Mesenchymal stem cell (in vitro differentiated cells and primary cell): ENCODE data around the gene SNAPIN.
A peak's percentile ranks its signal among the peaks of the same experiment; 100 is the strongest.

Experiments used
- DNase-seq: peaks from one replicate; pipeline ENCODE4 v3.0.0-alpha.2; 2013
- H2AFZ ChIP-seq: one replicate; pipeline ENCODE4 v1.6.1; 2013; ENCODE audit warnings: low read depth, mild to moderate bottlenecking, control low read depth, inconsistent platforms, low read length, moderate library complexity
- H2AK5ac ChIP-seq: 2 replicates; pipeline ENCODE4 v1.6.1; 2013; ENCODE audit warnings: low read length, moderate library complexity, mild to moderate bottlenecking, inconsistent platforms; ENCODE audit not compliant: severe bottlenecking
- H2BK120ac ChIP-seq: one replicate; pipeline ENCODE4 v1.6.1; 2013; ENCODE audit warnings: low read depth, mild to moderate bottlenecking, inconsistent platforms, low read length, moderate library complexity
- H2BK12ac ChIP-seq, 2 experiments: one replicate each; pipeline ENCODE4 v1.6.1; 2013; ENCODE audit warnings: inconsistent platforms in 2 of 2, low read length in 2 of 2, mild to moderate bottlenecking in 2 of 2, moderate library complexity in 2 of 2, control low read depth in 1 of 2
- H2BK15ac ChIP-seq: one replicate; pipeline ENCODE4 v1.6.1; 2013; ENCODE audit warnings: mild to moderate bottlenecking, low read depth, inconsistent platforms; ENCODE audit not compliant: poor library complexity, severe bottlenecking
- H2BK5ac ChIP-seq: 2 replicates; pipeline ENCODE4 v1.6.1; 2013; ENCODE audit warnings: low read depth, mild to moderate bottlenecking, low read length, control low read depth, inconsistent platforms; ENCODE audit not compliant: poor library complexity, severe bottlenecking
- H3K14ac ChIP-seq, 2 experiments: one replicate each; pipeline ENCODE4 v1.6.1; 2013; ENCODE audit warnings: inconsistent platforms in 2 of 2, low read length in 2 of 2, control low read depth in 1 of 2, mild to moderate bottlenecking in 1 of 2, moderate library complexity in 1 of 2
- H3K18ac ChIP-seq, 2 experiments: one replicate each; pipeline ENCODE4 v1.6.1; 2013; ENCODE audit warnings: inconsistent platforms in 2 of 2, low read length in 2 of 2, control low read depth in 1 of 2, low read depth in 1 of 2, mild to moderate bottlenecking in 1 of 2
- H3K23ac ChIP-seq, 2 experiments: one replicate each; pipeline ENCODE4 v1.6.1; 2013; ENCODE audit warnings: inconsistent platforms in 2 of 2, low read length in 2 of 2, mild to moderate bottlenecking in 2 of 2, moderate library complexity in 2 of 2, control low read depth in 1 of 2
- H3K27ac ChIP-seq: 2 replicates; pipeline ENCODE4 v1.5.1; 2013; ENCODE audit warnings: mild to moderate bottlenecking, moderate library complexity, low read length, control low read depth, inconsistent platforms; ENCODE audit not compliant: poor library complexity, severe bottlenecking
- H3K27me3 ChIP-seq, 2 experiments: 2 replicates each; pipeline versions ENCODE4 v1.6.1 to v1.7.0; 2013; ENCODE audit warnings: low read length in 2 of 2, mild to moderate bottlenecking in 2 of 2, moderate library complexity in 2 of 2, control low read depth in 1 of 2, inconsistent platforms in 1 of 2; ENCODE audit not compliant: control insufficient read depth in 1 of 2, insufficient read depth in 1 of 2
- H3K36me3 ChIP-seq, 2 experiments: 2 replicates each; pipeline versions ENCODE4 v1.6.1 to v1.7.0; 2013; ENCODE audit warnings: low read length in 2 of 2, control low read depth in 1 of 2, inconsistent platforms in 1 of 2, low read depth in 1 of 2, mild to moderate bottlenecking in 1 of 2; ENCODE audit not compliant: insufficient read depth in 2 of 2, control insufficient read depth in 1 of 2
- H3K4ac ChIP-seq, 2 experiments: one replicate each; pipeline ENCODE4 v1.6.1; 2013; ENCODE audit warnings: inconsistent platforms in 2 of 2, low read length in 2 of 2, mild to moderate bottlenecking in 2 of 2, moderate library complexity in 2 of 2, control low read depth in 1 of 2, low read depth in 1 of 2
- H3K4me1 ChIP-seq: 2 replicates; pipeline ENCODE4 v1.6.1; 2013; ENCODE audit warnings: low read depth, low read length, control low read depth; ENCODE audit not compliant: control insufficient read depth, insufficient read depth
- H3K4me2 ChIP-seq: 2 replicates; pipeline ENCODE4 v1.6.1; 2013; ENCODE audit warnings: low read length, mild to moderate bottlenecking, inconsistent platforms; ENCODE audit not compliant: poor library complexity, severe bottlenecking
- H3K4me3 ChIP-seq, 2 experiments: 2 replicates each; pipeline versions ENCODE4 v1.5.1 to v1.7.0; 2013; ENCODE audit warnings: low read length in 2 of 2, mild to moderate bottlenecking in 2 of 2, control low read depth in 1 of 2, low read depth in 1 of 2; ENCODE audit not compliant: insufficient read depth in 1 of 2
- H3K79me1 ChIP-seq: replicated peaks from 2 replicates; pipeline ENCODE4 v1.6.1; 2013; ENCODE audit warnings: mild to moderate bottlenecking, control low read depth, low read length, inconsistent platforms; ENCODE audit not compliant: poor library complexity, severe bottlenecking
- H3K9ac ChIP-seq: 2 replicates; pipeline ENCODE4 v1.7.0; 2013; ENCODE audit warnings: mild to moderate bottlenecking, low read length, moderate library complexity
- H3K9me3 ChIP-seq: 2 replicates; pipeline ENCODE4 v1.7.0; 2013; ENCODE audit warnings: mild to moderate bottlenecking, low read length; ENCODE audit not compliant: control insufficient read depth
- H4K8ac ChIP-seq: one replicate; pipeline ENCODE4 v1.6.1; 2013; ENCODE audit warnings: inconsistent platforms, mild to moderate bottlenecking, low read length, moderate library complexity
- H4K91ac ChIP-seq: one replicate; pipeline ENCODE4 v1.6.1; 2013; ENCODE audit warnings: mild to moderate bottlenecking, low read length, inconsistent platforms
- WGBS: methylation state at CpG from one replicate; pipeline ENCODE4 v1.1.7; 2013; ENCODE audit warnings: mixed read lengths; 5-methylcytosine and 5-hydroxymethylcytosine counted together

The SNAPIN gene

DNA sequence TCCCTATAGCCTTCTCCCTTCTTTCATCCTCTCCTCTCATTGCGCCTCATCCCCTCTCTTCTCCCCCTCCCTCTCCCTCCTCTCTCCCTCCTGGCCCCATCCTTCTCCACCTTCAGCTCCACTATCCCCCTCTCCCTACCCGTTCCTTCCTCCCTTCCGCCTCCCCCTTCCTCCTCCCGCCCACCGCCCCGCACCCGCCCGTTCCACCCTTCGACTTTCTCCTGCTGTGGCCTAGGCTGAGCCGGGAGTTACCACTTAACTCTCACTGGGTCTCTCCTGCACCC is 21.6 kb downstream of the SNAPIN start:
- Histone ChIP-seq H3K23ac (no peak overlapping the region), H2AFZ (no peak overlapping the region), H2BK120ac (no peak overlapping the region), H3K14ac (no peak overlapping the region), H3K4ac (no peak overlapping the region), H3K4me2 (no peak overlapping the region), H3K4me3 (peak overlapping the region in 1 of 2 experiments; percentile 80), H4K91ac (no peak overlapping the region), H4K8ac (no peak overlapping the region), H2BK12ac (no peak overlapping the region), H3K27ac (no peak overlapping the region), H3K79me1 (no peaks in the 10 kb centered on the region), H2AK5ac (no peak overlapping the region), H2BK15ac (no peak overlapping the region), H3K18ac (no peak overlapping the region), H3K4me1 (peaks cover 20% of the 10 kb centered on the region), H2BK5ac (no peak overlapping the region), H3K9ac (peak overlapping the region; percentile 76), H3K9me3 (no peaks in the 10 kb centered on the region), H3K36me3 (peaks cover 6 to 16% of the 10 kb centered on the region in 2 experiments), H3K27me3 (peaks cover 7 to 43% of the 10 kb centered on the region in 2 experiments)
- DNase-seq = no peak
- WGBS = 10% methylated on average over 10 of the region's 10 CpGs

DNA sequence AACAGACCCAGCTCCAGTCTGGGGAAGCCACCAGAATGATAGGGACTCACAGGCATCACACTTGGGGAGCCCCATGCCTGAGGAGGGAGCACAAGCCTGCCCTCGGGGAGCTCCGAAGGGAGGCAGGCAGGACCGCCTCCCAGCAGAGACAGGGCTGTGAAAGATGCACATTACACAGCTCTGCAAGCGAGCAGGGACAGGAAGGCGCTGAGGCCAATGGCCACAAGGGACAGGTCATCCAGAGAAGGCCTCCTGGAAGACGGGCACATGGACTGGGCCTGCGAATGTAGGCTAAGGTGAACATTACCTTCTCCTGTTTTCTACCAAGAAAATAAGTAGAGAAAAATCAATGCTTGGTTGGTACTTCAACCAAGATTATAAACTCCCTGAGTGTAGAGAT is 24.2 kb downstream of the SNAPIN start:
- no peak overlapping the region for H3K18ac ChIP-seq
- H3K23ac ChIP-seq = no peak overlapping the region
- H3K14ac ChIP-seq = no peak overlapping the region
- H4K8ac ChIP-seq = no peak overlapping the region
- peaks cover 6 to 35% of the 10 kb centered on the region in 2 experiments for H3K36me3 ChIP-seq
- H3K4ac ChIP-seq = no peak overlapping the region
- no peak overlapping the region for H2BK120ac ChIP-seq
- WGBS = 79% methylated on average over 5 of the region's 7 CpGs
- no peak overlapping the region for H2BK12ac ChIP-seq
- H3K4me1 ChIP-seq = peaks cover 20% of the 10 kb centered on the region
- no peaks in the 10 kb centered on the region for H3K9me3 ChIP-seq
- H4K91ac ChIP-seq = no peak overlapping the region
- H2BK15ac ChIP-seq = no peak overlapping the region
- H3K27me3 ChIP-seq = peaks cover 7 to 55% of the 10 kb centered on the region in 2 experiments
- DNase-seq = no peak
- H2AFZ ChIP-seq = no peak overlapping the region
- H3K4me2 ChIP-seq = no peak overlapping the region
- no peak overlapping the region for H3K4me3 ChIP-seq
- no peak overlapping the region for H3K9ac ChIP-seq
- H2BK5ac ChIP-seq = no peak overlapping the region
- no peak overlapping the region for H2AK5ac ChIP-seq
- H3K79me1 ChIP-seq = no peaks in the 10 kb centered on the region
- H3K27ac ChIP-seq = no peak overlapping the region

DNA sequence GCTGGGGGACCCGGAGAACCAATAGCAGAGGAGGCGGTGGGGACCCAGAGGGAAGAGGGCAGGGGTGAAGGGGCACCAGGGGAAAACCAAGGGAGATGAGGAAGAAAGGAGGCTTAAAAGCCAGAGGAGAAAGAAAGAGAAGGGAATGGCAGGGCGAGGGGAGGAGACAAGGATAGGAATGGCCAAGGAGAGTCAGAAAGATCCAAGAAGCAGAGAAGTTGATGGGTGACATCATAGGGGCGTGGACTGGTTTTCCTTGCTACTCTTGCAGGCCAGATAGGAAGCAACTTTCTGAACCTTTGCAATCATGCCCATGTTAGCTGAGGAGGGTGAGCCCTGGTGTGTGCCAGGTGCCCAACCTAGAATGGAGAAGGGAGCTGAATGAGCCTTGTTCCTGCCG is 25.4 kb downstream of the SNAPIN start:
- H2BK15ac ChIP-seq = no peak overlapping the region
- no peak overlapping the region for H2BK12ac ChIP-seq
- 83% methylated on average over 5 of the region's 5 CpGs for WGBS
- no peak overlapping the region for H2AFZ ChIP-seq
- H3K4me2 ChIP-seq = no peak overlapping the region
- H3K18ac ChIP-seq = no peak overlapping the region
- no peak overlapping the region for H3K14ac ChIP-seq
- peaks cover 6 to 45% of the 10 kb centered on the region in 2 experiments for H3K36me3 ChIP-seq
- no peaks in the 10 kb centered on the region for H3K9me3 ChIP-seq
- DNase-seq = no peak
- no peak overlapping the region for H3K4ac ChIP-seq
- H3K9ac ChIP-seq = no peak overlapping the region
- H3K27ac ChIP-seq = no peak overlapping the region
- H3K27me3 ChIP-seq = peaks cover 7 to 45% of the 10 kb centered on the region in 2 experiments
- no peak overlapping the region for H3K23ac ChIP-seq
- no peaks in the 10 kb centered on the region for H3K79me1 ChIP-seq
- no peak overlapping the region for H2BK120ac ChIP-seq
- peaks cover 12% of the 10 kb centered on the region for H3K4me1 ChIP-seq
- H3K4me3 ChIP-seq = no peak overlapping the region
- no peak overlapping the region for H4K8ac ChIP-seq
- H2AK5ac ChIP-seq = no peak overlapping the region
- no peak overlapping the region for H4K91ac ChIP-seq
- H2BK5ac ChIP-seq = no peak overlapping the region

DNA sequence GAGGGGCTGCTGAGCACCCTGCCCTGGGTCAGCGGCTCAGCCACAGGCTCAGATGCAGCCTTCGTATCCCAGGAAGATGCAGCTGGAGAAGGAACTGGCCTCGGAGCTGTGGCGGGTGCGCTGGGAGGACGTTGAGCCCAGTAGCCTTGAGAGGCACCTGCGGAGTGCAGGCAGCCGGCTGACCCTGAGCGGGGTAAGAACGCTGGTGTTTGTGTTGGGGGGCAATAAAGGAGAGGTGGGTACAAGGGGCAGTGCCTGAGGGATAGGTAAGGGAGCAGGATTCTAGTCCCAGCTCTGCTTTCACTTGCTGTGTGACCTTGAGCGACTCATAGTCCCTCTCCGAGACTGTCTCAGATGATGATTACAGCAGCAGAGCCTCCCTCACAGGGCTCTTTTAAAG is 26.4 kb downstream of the SNAPIN start:
- H3K9ac ChIP-seq = no peak overlapping the region
- no peak overlapping the region for H2AFZ ChIP-seq
- H4K91ac ChIP-seq = no peak overlapping the region
- no peak overlapping the region for H2BK120ac ChIP-seq
- H3K14ac ChIP-seq = peak overlapping the region in 1 of 2 experiments; percentile 69
- no peak overlapping the region for H2BK15ac ChIP-seq
- WGBS = 94% methylated on average over 8 of the region's 12 CpGs
- H3K4me2 ChIP-seq = no peak overlapping the region
- peaks cover 0 to 55% of the 10 kb centered on the region in 2 experiments for H3K36me3 ChIP-seq
- no peak overlapping the region for H3K4me3 ChIP-seq
- no peak overlapping the region for H2BK5ac ChIP-seq
- H4K8ac ChIP-seq = no peak overlapping the region
- H3K18ac ChIP-seq = no peak overlapping the region
- H3K9me3 ChIP-seq = no peaks in the 10 kb centered on the region
- no peak overlapping the region for H2AK5ac ChIP-seq
- H3K4ac ChIP-seq = no peak overlapping the region
- peaks cover 4% of the 10 kb centered on the region for H3K4me1 ChIP-seq
- DNase-seq = no peak
- no peak overlapping the region for H2BK12ac ChIP-seq
- H3K79me1 ChIP-seq = no peaks in the 10 kb centered on the region
- no peak overlapping the region for H3K23ac ChIP-seq
- no peak overlapping the region for H3K27ac ChIP-seq
- peaks cover under 1 to 38% of the 10 kb centered on the region in 2 experiments for H3K27me3 ChIP-seq
